Germinal center (tissue), 1 donor: ENCODE measurements around the gene KDM1A.
"Not testable (repeated sequence)": the region's sequence is repeated elsewhere in the genome, so short reads cannot be mapped to it uniquely, and the experiment has no call there.

Source experiments
- DNase-seq: peaks from one replicate; pipeline ENCODE4 v3.0.0; 2012; ENCODE audit warnings: mixed read lengths, low spot score

KDM1A gene

GRCh38 chr1:23019094-23019862, at the start of gene KDM1A:
Gene KDM1A (plus strand): TSS chr1:23019468. CDS start chr1:23019597, 129 bp downstream.
- peak; percentile 90 for DNase-seq

DNA sequence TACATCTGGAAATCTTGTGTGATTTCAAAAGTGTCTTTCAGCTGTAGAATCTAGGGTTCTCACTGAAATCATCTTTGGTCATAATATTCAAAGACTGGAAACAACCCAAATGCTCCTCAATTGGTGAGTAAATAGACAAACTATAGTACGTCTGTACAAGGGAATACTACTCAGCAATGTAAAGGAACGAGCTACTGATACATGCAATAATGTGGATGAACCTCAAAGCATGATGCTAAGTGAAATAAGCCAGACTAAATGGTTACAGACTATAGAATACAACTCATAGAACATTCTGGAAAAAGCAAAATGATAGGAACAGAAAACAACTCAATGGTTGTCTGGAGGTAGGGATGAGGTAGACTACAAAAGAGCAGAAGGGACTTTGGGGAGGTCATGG, 49.2 kb upstream of the KDM1A start:
- DNase-seq = no peak

- no peak for DNase-seq
These were observed 48.1 kb upstream of the KDM1A start for GRCh38 chr1:22971161-22971560.

GRCh38 chr1:22971611-22972405, 47.5 kb upstream of the KDM1A start:
- DNase-seq = no peak

DNA sequence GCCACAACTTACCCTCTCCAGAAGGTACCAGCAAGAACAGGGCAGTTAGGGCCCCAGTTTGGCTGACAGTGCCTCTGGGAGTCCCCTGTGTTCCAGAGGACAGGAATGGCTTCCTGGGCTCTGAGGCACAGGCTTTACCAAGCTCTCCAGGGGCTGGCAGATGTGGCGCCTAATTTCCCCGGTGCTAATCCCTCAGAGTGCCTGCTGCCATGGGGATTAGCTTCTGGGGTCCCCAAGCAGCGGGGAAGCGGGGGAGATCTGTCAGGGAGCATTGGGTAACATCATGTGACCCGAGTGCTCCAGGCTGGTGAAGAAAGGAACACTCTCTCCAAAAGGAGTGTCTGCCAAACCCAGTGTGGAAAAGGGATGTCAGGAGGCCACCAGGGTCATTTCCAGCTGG, 46.5 kb upstream of the KDM1A start, which contains the start of gene LACTBL1:
TSS of gene LACTBL1 (minus strand) at position 107 of the 400 bp plus-strand sequence. CDS start 550 bp downstream, outside the sequence.
- no peak for DNase-seq

GRCh38 chr1:22975694-22976093, 43.6 kb upstream of the KDM1A start:
- DNase-seq = no peak

GRCh38 chr1:22976127-22976460, 43.2 kb upstream of the KDM1A start:
- no peak for DNase-seq

DNA sequence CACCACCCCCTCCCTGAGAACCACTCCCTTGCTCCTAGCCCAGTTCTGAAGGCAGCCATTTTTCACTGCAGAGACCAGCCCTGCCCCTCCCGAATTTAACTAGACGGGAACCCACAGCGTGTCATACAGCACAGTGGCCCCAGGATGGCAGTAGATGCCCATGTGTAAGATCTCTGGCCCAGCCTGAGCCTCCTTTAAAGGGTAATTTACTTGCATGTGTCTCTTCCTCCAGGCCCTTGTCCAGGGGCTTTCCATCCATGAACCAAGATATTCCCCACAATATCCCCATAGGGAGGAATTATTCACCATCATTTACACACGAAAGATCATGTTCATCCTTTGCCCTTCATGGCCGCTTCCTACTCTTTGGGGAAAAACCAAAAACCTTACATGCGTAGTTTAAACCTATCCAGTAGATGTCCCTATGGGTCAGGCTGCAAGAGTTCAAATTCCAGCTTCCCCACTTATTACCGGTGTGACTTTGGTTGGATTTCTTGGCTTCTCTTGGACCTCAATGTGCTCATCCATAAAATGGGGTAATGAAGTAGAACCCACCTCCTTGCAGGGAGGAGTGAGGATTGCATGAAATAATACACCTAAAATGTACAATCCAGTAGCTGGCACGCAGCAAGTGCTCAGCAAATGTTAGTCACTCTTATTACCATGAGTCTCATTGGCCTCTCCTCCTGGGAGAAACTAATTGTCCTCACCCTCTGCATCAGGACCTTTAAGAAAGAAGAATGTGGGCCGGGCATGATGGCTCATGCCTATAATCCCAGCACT, 42.6 kb upstream of the KDM1A start:
- DNase-seq = peak; percentile 71

- no peak for DNase-seq
These were observed 41.0 kb upstream of the KDM1A start for GRCh38 chr1:22978299-22978698.

- DNase-seq = not testable (repeated sequence)
These were observed 38.8 kb upstream of the KDM1A start for GRCh38 chr1:22980471-22980790.

DNA sequence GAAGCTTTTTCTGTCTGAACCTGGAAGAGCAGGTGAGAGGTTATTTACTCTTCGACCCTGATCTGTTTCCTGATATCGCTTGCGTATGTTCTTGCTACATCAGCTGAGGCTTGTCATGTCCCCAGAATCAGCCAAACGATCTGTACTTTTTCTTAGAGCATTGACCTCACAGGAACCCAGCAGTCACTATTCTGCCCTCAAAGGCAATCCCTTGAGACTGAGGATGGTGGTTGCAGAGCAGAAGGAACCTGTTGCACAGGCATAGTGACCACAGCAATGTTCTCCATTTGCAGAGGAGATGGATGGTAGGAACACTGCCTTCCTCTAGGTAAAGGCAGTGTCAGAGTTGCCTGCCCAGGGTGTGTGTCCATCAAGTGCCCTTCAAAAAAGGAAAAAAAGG, 35.3 kb upstream of the KDM1A start:
- no peak for DNase-seq

- DNase-seq = not testable (repeated sequence)
These were observed 26.9 kb upstream of the KDM1A start for GRCh38 chr1:22992384-22992783.

DNA sequence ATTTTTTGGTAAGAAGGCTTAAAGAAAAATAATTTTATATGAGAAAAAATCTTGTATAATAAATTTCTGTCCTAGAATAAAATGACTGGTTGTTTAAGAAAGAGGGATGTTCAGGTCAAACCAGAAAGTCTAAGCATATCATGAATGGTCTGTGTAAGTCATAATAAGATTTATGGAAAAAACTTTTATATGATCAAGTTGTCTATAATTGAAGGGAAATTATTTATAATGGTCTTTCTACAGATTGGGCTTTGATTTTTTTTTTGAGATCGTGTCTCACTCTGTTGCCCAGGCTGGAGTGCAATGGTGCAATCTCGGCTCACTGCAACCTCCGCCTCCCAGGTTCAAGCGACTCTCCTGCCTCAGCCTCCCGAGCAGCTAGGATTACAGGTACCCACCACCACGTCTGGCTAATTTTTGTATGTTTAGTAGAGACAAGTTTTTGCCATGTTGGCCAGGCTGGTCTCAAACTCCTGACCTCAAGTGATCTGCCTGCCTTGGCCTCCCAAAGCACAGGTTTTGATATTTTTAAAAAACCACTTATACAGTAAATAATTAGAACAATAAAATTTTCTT, 26.0 kb upstream of the KDM1A start:
- DNase-seq = not testable (repeated sequence)

GRCh38 chr1:22995774-22996173, 23.5 kb upstream of the KDM1A start:
- DNase-seq = no peak

GRCh38 chr1:22997528-22997927, 21.7 kb upstream of the KDM1A start:
- DNase-seq = not testable (repeated sequence)

DNA sequence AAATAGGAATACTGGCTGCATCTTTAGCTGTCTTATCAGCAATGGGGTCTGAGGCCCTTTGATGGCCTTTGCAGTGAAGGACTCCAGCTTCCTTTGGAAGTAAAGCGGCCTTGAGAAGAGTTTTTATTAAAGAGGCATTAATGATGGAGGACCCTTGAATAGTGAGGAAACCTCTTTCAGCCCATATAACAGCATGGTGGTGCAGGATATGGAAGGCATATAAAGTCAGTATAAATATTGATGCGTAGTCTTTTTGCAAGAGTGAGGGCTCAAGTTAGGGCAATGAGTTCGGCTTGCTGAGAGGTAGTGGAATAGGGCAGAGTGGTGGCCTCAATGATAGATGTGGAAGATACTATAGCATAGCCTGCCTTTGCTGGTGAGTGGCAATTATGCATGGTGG, 19.1 kb upstream of the KDM1A start:
- not testable (repeated sequence) for DNase-seq

GRCh38 chr1:23002218-23002617, 17.1 kb upstream of the KDM1A start:
- not testable (repeated sequence) for DNase-seq

DNA sequence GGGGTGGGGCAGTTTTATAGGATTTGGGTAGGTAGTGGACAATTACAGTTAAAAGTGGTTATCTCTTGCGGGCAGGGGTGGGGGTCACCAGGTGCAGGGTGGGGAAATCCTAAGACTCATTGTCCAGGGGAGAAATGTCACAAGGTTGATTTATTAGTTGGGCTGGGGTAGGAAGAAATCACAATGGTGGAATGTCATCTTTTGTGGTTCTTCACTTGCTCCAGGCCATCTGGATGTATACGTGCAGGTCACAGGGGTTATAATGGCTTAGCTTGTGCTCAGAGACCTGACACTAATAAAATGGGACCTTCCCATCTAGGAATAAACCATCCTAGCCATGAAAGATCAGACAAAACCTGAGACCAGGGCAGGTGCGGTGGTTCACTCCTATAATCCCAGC, 15.2 kb upstream of the KDM1A start:
- no peak for DNase-seq

DNA sequence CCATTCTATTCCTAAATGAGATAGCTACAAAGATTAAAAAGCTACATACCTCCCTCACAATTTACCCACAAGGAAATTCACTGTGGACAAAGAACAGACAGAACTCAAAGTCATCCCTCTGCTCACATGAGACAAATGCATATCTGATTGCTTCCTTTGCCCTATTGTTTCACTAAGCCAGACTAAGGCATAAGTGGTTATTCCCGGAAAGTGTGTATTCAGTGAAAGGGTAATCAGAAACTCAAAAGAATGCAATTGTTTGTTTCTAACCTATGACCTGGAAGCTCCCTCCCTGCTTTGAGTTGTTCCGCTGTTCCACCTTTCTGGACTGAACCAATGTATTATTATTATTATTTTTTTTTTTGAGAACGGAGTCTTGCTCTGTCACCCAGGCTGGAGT, 14.5 kb upstream of the KDM1A start:
- DNase-seq = not testable (repeated sequence)

- no peak for DNase-seq
These were observed 12.2 kb upstream of the KDM1A start for GRCh38 chr1:23007106-23007505.

DNA sequence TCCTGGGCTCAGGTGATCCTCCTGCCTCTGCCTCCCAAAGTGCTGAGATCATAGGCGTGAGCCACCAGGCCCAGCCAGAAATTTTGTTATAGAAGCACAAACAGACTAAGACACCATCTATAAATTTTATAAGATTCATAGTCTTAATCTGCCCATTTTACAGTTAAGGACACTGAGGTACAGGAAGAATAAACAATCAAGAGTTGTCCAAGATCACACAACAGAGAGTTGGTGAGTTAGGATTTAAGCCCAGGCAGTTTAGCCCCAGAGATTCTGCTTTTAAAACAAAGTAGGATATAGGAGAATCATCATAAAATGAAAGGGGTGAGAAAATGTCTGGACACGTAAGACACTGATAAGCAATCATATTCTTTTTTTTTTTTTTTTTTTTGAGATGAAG, 10.4 kb upstream of the KDM1A start:
- DNase-seq = no peak

DNA sequence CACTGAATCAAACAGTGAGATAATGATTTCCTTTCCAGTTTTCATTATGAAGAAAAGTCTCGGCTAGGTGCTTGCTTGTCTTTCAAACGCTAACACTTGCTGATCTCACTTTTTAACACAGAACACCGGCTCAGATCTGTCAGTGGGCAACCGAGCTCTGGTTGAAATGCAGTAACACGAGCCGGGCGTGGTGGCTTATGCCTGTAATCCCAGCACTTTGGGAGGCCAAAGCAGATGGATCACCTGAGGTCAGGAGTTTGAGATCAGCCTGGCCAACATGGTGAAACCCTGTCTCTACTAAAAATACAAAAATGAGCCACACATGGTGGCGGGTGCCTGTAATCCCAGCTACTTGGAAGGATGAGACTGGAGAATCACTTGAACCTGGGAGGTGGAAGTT, 9.2 kb upstream of the KDM1A start:
- not testable (repeated sequence) for DNase-seq
